Hindlimb muscle (tissue), 1 donor: Measurements from ENCODE around the gene THOC3. TPM values are rescaled to one million over a fixed set of nuclear protein-coding genes. Genes with fewer than 3 reads are reported as not detected.
"Not testable (repeated sequence)": the region's sequence is repeated elsewhere in the genome, so short reads cannot be mapped to it uniquely, and the experiment has no call there.

ENCODE experiments used
- DNase-seq: peaks from one replicate; pipeline ENCODE4 v3.0.0-alpha.2; 2013
- polyA plus RNA-seq: library from polyadenylated mRNA; unstranded; fragments of 120-200 nt; gene quantifications from one replicate; pipeline ENCODE4 v1.2.1, GENCODE V29; 2013; ENCODE audit not compliant: insufficient read length

THOC3 gene
- polyA plus RNA-seq, 1 donor = 24.3 TPM

DNA sequence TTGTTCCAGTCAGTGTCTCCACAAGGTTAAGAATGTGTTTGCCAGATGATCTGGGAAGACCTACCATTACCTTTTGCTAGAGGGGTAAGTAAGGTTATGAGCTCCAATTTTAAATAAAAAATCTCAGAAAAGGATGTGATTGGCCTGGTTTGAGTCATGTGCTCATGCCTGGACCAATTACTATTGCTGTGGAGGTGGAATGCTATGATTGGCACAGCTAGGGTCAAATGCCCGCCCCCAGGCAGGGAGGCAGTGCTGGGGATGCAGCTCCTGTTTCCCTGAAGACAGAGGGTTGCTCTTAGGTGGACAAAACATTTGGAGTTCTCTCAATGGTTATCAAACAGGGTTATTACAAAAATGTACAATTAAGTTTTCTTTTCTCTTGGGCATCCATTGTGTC, 29.6 kb downstream of the THOC3 start:
- not testable (repeated sequence) for DNase-seq

DNA sequence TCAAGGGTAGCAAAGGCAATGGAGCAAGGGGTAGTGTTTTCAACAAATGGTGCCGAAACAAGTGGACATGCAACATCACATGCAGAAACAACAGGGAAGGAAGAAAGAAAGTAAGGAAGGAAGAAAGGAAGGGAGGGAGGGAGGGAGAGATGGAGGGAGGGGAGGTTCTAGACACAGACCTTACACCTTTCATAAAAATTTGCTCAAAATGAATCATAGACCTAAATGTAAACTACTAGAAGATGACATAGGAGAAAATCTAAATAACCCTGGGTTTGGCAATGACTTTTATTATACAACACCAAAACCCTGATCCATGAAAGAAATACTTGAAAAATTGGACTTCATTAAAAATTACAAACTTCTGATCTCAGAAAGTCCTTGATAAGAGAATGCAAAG, 39.4 kb downstream of the THOC3 start:
- not testable (repeated sequence) for DNase-seq

DNA sequence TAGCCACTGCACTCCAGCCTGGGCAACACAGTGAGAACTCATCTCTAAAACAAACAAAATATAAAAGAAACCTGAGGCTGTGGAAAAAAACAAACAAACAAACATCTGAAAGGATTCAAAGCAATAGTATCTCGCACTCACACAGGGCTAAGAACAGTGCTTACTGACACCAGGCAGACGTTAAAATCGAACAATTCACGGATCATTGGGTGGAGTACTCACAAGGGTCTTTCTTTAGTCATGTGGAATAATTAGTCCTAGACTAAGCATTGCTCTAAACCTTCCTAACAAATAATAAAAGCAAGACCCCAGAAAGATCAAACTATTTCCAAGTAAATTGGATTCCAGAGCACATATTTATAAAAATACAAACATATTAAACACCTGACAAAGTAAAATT, 43.0 kb downstream of the THOC3 start:
- DNase-seq = not testable (repeated sequence)

DNA sequence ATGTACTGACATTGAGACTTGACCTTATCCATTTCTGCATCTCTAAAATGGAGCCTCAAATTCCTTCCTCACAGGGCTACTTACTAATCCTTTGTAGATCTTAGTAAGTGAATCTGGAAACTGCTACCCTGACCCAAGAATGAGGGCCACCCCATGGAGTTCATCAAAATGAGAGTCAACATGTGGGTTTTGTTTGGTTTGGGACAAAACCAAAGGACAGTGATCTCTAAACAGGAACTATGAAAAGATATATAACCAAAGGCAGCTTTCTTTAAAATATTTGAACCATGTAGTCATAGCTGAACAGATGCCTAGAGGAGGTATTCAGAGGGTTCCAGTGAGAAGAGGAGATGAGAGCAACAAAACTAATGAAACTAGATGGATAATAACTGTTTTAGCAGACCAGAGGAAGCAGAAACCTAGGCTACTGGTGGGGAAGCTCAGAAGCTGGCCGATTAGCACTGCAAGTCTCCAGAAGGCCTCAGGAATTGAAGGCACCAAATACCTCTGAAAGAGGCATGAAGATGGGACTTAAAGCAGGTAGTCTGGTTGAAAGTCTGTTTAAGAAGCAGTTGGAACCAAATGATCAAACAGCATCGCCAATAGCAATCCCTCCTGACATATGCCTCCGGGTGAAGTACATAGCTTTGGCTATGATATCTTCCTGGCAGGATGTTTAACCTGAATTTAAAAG, 45.8 kb downstream of the THOC3 start:
- DNase-seq = no peak

DNA sequence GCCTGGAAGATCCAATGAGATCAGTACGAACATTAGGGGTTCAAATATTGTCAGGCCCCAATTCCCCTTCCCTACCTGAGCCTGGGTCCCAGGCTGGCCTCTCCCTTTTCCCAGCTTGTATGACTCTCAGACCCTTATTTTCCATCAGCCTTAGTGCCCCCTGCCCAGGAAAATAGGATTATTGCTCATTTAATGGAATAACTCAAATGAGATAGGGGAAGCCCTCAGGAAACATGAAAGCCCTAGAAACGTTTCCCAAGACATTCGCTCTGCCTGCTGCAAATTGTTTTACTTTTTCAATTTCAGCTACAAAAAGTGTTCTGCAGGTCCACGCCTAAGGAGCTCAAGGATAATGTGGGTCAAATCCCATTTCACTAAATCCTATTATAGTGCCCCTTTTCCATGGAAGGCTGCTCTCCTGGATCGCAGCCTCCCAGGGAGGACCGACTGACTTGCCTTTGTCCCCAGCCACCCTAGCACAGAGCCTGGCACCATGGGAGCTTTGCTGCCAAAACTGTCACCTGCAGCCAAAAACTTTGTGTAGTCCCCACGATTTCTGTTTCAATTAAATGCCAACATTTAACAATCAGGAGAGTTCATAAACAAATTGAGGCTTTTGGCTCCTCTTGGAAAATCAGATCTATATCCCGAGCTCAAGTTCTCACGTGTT, 46.9 kb downstream of the THOC3 start:
- no peak for DNase-seq

DNA sequence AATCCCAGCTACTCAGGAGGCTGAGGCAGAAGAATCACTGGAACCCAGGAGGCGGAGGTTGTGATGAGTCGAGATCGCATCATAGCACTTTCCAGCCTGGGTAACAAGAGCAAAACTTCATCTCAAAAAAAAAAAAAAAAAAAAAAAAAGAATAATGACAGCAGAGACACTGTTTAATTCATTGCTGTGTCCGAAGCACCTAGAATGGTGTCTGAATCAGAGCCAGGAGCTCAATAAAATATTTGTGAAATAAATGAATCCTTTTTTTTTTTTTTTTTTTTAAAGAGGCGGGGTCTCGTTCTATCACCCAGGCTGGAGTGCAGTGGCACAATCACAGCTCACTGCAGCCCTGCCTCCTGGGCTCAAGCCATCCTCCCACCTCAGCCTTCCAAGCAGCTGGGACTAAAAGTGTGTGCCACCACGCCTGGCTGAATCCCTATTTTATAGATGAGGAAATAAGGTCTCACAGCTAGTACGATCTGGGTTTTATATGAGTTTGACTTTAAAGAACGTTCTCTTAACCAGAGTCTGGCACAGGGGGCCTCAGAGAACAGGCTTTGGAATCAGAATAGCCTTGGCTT, 47.8 kb downstream of the THOC3 start:
- DNase-seq = no peak

DNA sequence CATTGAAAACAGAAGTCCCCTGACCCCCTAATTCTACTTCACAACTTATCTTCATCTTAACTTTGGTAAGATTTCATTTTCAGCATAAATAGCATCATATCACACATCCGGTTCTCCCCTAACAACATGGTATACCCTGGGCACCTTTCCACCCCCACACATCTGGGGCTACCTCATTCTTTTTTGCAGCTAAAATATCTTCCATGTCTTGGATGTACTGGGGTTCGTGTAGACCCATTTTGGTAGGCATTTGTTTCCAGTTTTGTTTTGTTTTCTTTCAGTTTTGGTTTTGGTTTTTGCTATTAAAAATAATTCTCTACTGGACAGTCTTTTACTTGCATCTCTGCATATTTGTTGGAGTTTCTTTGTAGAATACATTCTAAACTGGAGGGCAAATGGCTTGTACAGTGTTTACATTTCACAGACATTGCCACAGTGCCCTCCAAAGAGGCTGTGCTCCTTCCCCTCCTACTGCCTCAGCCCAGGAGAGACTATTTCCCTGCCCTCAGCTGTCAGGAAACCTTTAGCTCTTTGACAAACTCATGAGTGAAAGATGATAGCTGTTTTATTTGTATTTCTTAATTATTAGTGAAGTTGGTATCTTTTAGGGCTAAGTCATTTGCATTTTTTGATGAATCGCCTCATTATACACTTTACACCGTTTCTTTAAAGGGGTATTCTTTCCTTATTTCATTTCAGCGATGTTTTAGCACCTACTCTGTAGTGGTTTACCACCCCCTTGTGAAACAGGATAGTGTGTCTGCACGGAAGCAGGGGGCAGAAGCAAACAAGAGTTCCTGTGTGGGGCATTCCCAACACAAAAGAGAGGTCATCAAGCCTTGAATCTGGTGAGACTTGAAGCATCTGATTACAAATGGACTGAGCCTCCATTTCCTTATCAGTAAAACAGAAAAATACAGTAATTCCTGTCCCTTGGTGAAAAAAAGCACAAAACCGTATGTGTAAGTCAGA, 52.8 kb downstream of the THOC3 start:
- DNase-seq = not testable (repeated sequence)

DNA sequence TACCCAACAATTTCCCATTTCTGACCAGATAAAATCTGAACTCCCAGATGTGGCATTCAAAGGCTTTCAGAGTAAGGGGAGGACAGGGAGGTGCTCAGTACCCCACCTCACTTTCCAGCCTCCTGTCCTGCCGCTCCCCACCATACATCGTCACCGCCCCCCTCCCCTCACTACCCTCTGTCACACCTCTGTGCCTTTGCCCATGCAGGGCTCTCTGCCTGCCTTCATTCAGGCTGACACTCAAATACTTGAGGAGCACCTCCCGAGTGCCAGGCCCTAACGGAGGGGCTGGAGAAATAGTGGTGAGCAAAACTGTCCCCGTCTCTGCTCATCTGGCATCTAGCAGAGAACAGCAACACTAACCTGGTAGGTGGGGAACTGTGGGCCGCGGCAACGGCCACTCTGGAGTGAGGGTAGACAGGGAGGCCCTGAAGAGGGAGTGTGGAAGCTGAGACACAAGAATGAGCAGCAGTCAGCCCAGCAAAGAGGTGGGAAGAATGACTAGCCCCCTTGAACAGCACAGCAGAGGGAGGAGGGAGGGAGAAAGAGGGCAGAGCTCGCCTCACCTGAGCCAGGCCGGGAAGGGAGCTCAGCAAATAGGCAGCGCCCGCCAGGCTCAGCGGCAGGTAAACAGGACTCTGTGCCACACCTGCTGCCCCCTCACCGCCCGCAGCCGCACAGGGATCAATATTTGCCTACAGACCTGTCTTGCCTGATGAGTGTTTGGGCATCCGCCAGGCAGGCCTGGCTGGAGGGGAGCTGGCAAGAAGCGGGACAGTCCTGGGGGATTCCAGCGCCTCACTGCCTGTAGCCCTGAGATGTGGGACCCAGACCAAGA, 54.1 kb downstream of the THOC3 start:
- DNase-seq = not testable (repeated sequence)

DNA sequence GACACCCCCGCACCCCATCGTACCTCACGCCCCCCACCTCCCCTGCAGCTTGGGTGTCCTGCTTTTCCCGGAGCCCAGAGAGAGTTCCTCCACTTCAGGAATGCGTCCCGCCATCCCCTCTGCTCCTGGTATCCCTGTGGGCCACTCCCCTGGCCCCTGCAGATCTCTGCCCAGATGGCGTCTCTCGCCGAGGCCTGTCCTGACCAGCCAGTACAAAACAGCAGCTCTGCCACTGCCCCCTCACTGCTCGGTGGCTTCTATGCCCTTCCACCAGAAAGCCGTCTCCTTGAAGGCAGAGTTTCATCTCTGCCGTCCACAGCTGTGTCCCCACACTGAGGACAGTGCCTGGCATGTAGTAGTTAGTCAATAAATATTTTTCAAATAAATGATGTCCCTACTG, 58.0 kb downstream of the THOC3 start:
- not testable (repeated sequence) for DNase-seq

Other genes starting within 250 kb of the THOC3 start
- gene CPLX2, start 96.7 kb downstream of the THOC3 start, polyA plus RNA-seq = not detected